ENCODE data around the gene FREY1. TPM values are rescaled to one million over a fixed set of nuclear protein-coding genes. Genes with fewer than 3 reads are reported as not detected.

The FREY1 gene
- total and polyA plus RNA-seq, 9 of the 15 experiments (the other 6 are each of a cell fraction or from before 2014, with no cell fraction given), result 0.25 to 1.5 (median 1.1) TPM; not detected in 5

GRCh38 chr11:45885274-45885920 is 21.7 kb downstream of the FREY1 start, which contains the start of gene MAPK8IP1 (continued):
- TF ChIP-seq VEZF1 (CRISPR knock-in tag; IDR thresholded peaks at IDR 0.05) (peak; percentile 97), RBBP5 (IDR thresholded peaks at IDR 0.05; ENCODE audit: borderline replicate concordance, insufficient read depth, low read length, poor library complexity, severe bottlenecking) (peak; percentile 31), YY1 (IDR thresholded peaks at IDR 0.05; ENCODE audit: borderline replicate concordance in 1 of 3, control insufficient read depth in 1 of 3, extremely low read depth in 1 of 3, insufficient read depth in 3 of 3, insufficient read length in 1 of 3, insufficient replicate concordance in 2 of 3, low read depth in 1 of 3, low read length in 2 of 3) (peak in 2 of 3 experiments; percentile 34 to 74), RCOR1 (IDR thresholded peaks at IDR 0.05; ENCODE audit: borderline replicate concordance in 1 of 2, low read depth in 2 of 2, low read length in 2 of 2) (peak in 1 of 2 experiments; percentile 20; a peak in 1 of 4 replicates), ZNF212 (CRISPR knock-in tag; IDR thresholded peaks at IDR 0.05) (no peak), ZNF639 (CRISPR knock-in tag; conservative IDR thresholded peaks at IDR 0.05 in 1 of 2, IDR thresholded peaks at IDR 0.05 in 1 of 2) (0 out of 4 replicates have a peak, but pooled peaks have one; percentile 34 to 36), ZNF165 (CRISPR knock-in tag; IDR thresholded peaks at IDR 0.05; ENCODE audit: borderline replicate concordance) (no peak), ZNF740 (CRISPR knock-in tag; IDR thresholded peaks at IDR 0.05) (peak; percentile 69; the same call in 1 of the 2 replicates), ZNF740 (tag; IDR thresholded peaks at IDR 0.05) (no peak; a peak in 1 of 4 replicates), ZNF766 (CRISPR knock-in tag; conservative IDR thresholded peaks at IDR 0.05) (peak; percentile 84), HNRNPL (IDR thresholded peaks at IDR 0.05; ENCODE audit: low read depth, low read length) (0 out of 2 replicates have a peak, but pooled peaks have one; percentile 41), ZNF584 (CRISPR knock-in tag; IDR thresholded peaks at IDR 0.05; ENCODE audit: low read depth) (0 out of 2 replicates have a peak, but pooled peaks have one; percentile 60), MLX (CRISPR knock-in tag; conservative IDR thresholded peaks at IDR 0.05) (no peak), ZBTB11 (CRISPR knock-in tag; IDR thresholded peaks at IDR 0.05) (0 out of 6 replicates have a peak, but pooled peaks of 1 of the 3 experiments have one; percentile 31), CXXC5 (CRISPR knock-in tag; IDR thresholded peaks at IDR 0.05) (peak; percentile 67)

All from K562 (cell line).